Kidney epithelial cell (primary cell): Measurements from ENCODE around the gene CTBP1. TPM values are rescaled to one million over a fixed set of nuclear protein-coding genes. Genes with fewer than 3 reads are reported as not detected.

Source experiments
- DNase-seq: peaks from one replicate; pipeline ENCODE4 v3.0.0-alpha.2; 2010; ENCODE audit warnings: low read depth
- H3K27me3 ChIP-seq: 2 replicates; pipeline ENCODE4 v1.6.0; 2011; ENCODE audit warnings: low read length; ENCODE audit not compliant: control insufficient read depth, insufficient read depth
- H3K36me3 ChIP-seq: 2 replicates; pipeline ENCODE4 v1.5.1; 2011; ENCODE audit warnings: low read length; ENCODE audit not compliant: control insufficient read depth, insufficient read depth
- H3K4me3 ChIP-seq: 2 replicates; pipeline ENCODE4 v1.5.1; 2011; ENCODE audit warnings: low read depth, mild to moderate bottlenecking, control low read depth, low read length
- total RNA-seq: library from RNA; depleted of rRNA; stranded (reverse); fragments of >200 nt; gene quantifications from 2 replicates; pipeline ENCODE4 v1.2.3, GENCODE V29; 2015
- TF ChIP-seq, protein P1 (sequence below): IDR thresholded peaks from 2 replicates; pipeline ENCODE4 v1.5.1; 2011; ENCODE audit warnings: mild to moderate bottlenecking, moderate library complexity, low read length, control low read depth, inconsistent platforms; ENCODE audit not compliant: insufficient read depth, poor library complexity, severe bottlenecking

Gene CTBP1
- total RNA-seq, 1 donor from 2014 or later = 170 TPM

DNA sequence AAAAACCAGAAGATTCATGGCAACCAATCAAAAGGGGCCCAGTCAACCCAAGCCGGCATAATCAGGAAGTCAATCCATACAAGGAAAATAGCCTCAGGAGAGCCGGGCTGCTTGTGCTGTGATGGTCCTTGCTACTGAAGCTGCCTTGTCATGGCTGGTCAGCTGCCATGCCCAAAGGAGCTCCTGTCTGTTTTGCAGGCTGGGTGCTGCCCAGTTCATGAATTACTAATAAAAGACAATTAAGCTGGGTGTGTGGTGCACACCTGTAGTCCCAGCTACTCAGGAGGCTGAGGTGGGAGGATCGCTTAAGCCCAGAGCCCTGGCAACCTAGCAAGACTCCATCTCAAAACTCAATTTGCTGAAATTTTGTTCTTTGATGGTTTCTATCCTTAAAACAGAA, 16.0 kb upstream of the CTBP1 start:
- TF ChIP-seq, protein P1, sequence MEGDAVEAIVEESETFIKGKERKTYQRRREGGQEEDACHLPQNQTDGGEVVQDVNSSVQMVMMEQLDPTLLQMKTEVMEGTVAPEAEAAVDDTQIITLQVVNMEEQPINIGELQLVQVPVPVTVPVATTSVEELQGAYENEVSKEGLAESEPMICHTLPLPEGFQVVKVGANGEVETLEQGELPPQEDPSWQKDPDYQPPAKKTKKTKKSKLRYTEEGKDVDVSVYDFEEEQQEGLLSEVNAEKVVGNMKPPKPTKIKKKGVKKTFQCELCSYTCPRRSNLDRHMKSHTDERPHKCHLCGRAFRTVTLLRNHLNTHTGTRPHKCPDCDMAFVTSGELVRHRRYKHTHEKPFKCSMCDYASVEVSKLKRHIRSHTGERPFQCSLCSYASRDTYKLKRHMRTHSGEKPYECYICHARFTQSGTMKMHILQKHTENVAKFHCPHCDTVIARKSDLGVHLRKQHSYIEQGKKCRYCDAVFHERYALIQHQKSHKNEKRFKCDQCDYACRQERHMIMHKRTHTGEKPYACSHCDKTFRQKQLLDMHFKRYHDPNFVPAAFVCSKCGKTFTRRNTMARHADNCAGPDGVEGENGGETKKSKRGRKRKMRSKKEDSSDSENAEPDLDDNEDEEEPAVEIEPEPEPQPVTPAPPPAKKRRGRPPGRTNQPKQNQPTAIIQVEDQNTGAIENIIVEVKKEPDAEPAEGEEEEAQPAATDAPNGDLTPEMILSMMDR = no peak
- no peak overlapping the region for H3K4me3 ChIP-seq
- DNase-seq = no peak
- H3K36me3 ChIP-seq = no peaks in the 10 kb centered on the region
- H3K27me3 ChIP-seq = no peaks in the 10 kb centered on the region

DNA sequence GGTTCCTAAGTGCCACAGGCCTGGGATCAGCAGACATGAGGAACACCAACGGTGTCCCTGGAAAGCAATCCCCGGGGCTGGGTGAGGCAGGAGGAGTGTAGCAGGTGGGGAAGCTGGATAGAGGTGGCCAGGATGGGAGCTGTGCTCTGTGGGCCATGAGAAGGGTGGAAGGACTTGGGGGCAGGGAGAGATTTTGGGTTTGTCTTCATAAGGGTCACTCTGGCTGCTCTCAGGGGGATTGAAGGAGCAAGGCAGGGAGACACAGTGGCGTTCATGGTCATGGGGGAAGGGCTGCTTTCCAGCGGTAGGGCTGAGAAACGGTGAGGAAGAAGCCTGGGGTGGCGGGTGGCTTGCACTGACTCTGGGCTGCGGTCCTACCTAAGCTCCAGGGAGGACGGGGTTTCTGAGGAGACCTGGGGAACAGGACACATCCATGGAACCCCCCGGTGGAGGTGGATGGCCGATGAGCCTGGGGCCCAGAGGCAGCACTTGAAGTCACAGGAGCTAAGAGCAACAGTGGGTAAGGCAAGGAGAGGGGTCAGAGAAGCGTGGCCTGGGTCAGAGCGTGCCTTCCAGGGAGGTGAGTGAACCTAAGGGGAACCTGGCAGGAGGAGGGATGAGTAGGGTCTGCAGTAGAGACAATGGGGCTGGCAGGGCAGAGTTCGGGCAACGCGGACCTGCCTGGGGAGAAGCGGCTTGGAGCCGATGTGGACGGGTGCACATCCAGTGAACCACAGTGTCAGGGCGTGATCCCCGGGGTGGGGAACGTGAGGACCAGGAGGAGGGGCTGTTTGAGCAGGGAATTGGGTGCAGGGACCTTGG, 12.4 kb upstream of the CTBP1 start:
- no peak for DNase-seq
- no peak overlapping the region for H3K4me3 ChIP-seq
- H3K27me3 ChIP-seq = no peaks in the 10 kb centered on the region
- no peaks in the 10 kb centered on the region for H3K36me3 ChIP-seq
- TF ChIP-seq, protein P1 = no peak

DNA sequence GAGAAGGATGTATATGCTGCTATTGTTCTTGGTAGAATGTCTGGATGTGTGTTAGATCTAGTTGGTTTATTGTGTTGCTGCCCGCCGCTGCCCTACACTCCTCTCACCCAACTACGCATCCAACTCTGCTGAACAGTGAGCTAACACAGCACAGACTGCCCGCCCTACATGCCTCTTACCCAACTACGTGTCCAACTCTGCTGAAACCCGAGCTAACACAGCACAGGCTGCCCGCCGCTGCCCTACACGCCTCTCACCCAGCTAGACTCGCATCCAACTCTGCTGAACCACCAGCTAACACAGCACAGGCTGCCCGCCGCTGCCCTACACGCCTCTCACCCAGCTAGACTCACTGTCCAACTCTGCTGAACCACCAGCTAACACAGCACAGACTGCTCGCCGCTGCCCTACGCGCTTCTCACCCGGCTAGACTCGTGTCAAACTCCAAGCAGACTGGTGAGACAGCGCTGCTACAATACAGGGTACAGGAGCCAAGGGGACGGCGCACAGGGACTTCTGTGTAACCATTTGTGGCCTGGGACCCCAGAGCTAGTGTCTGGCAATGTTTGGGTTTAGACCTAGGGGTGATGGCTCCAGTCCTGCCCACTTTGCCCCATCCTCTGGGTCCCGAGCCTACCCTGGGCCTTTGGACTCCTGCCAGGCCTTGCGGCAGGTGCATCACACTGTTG, 11.6 kb upstream of the CTBP1 start:
- no peak overlapping the region for H3K4me3 ChIP-seq
- TF ChIP-seq, protein P1 = no peak
- H3K27me3 ChIP-seq = no peaks in the 10 kb centered on the region
- DNase-seq = no peak
- no peaks in the 10 kb centered on the region for H3K36me3 ChIP-seq

DNA sequence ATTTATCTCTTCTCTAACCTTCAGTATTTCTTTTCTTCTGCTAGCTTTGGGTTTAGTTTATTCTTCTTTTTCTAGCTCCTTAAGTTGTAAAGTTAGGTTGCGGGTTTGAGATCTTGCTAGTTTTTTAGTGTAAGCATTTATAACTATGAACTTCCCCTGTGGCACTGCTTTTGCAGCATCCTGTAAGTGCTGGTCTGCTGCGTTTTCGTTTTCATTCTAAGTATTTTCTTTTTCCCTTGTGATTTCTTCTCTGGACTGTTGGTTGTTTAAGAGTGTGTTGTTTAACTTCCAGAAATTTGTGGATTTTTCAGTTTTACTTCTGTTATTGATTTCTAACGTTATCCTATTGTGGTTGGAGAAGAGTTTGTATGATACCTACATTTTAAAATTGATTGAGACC, 11.0 kb upstream of the CTBP1 start:
- H3K27me3 ChIP-seq = no peaks in the 10 kb centered on the region
- TF ChIP-seq, protein P1 = no peak
- DNase-seq = no peak
- H3K36me3 ChIP-seq = no peaks in the 10 kb centered on the region
- H3K4me3 ChIP-seq = no peak overlapping the region

DNA sequence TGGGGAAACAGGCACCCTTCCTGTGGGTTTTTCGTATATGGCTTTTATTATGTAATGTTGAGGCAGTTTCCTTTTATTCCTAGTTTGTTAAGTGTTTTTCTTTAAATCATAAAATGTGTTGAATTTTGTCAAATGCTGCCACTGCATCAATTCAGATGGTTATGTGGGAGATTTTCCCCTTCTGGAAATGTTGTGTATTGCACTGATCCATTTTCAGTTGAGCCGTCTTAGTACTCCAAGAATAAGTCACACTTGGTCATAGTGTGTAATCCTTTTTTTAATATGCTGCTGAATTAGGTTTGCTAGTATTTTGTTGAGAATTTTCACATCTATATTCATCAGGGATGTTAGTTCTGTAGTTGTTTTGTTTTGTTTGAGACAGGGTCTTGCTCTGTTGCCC, 9.5 kb upstream of the CTBP1 start:
- Histone ChIP-seq H3K4me3 (no peak overlapping the region), H3K27me3 (no peaks in the 10 kb centered on the region), H3K36me3 (no peaks in the 10 kb centered on the region)
- DNase-seq = no peak
- TF ChIP-seq, protein P1 = no peak
